A549 (cell line): Measurements from ENCODE around the gene IFIH1.

Source experiments
- EP300 ChIP-seq, 2 experiments: fragments of >200 bp; sonication (Bioruptor Twin); formaldehyde crosslinking; IDR thresholded peaks; 2 replicates in 1 of 2; 3 replicates in 1 of 2; pipeline ENCODE4 v1.6.1; 2016 to 2017
- GATA3 ChIP-seq: IDR thresholded peaks from 2 replicates; pipeline ENCODE4 v1.6.1; 2012; ENCODE audit warnings: borderline replicate concordance
- JUNB ChIP-seq: fragments of >200 bp; sonication (Bioruptor Twin); formaldehyde crosslinking; IDR thresholded peaks from 2 replicates; pipeline ENCODE4 v1.6.1; 2016
- MYC ChIP-seq: IDR thresholded peaks from 2 replicates; pipeline ENCODE4 v1.6.1; 2012; ENCODE audit warnings: mild to moderate bottlenecking, inconsistent platforms, low read length, improper control_type of control experiment, borderline replicate concordance
- POLR2A ChIP-seq: IDR thresholded peaks from 2 replicates; pipeline ENCODE4 v1.6.1; 2012; ENCODE audit warnings: mild to moderate bottlenecking, low read length
- TF ChIP-seq, protein P1 (sequence below): fragments of >200 bp; sonication (Bioruptor Twin); formaldehyde crosslinking; IDR thresholded peaks from 3 replicates; pipeline ENCODE4 v1.5.1; 2016

DNA sequence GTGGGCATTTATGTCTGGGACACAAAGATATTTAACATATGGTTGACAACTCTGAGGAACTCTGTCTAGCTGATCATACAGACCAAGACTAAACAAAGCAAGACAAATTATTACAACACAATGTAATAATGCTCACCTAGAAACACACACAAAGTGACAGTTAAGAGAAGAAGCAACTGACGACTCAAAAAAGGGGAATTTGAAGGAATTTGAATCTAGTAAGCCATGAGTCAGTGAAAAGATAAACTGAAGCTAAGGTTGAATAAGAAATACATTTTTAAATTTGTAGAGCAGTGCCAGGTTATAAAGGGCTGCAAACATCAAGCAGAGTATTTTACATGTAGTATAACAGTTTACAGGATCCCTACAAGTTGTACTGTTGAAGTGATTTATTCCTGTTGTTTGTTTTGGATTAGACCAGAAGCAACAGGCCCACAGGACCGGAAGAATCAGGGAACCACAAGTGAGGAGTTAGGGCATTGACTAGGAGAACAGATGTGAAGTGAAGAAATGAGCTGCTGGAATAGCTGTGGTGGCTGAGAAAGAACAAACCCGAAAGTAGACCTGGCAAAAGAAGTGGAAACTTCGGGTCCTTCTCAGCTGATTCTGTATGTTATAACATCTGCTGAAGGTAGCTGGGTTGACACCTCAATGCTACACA lies 35.6 kb downstream of the IFIH1 start:
- no peak for TF ChIP-seq POLR2A
- TF ChIP-seq EP300 (IDR thresholded peaks at IDR 0.05), result no peak
- TF ChIP-seq JUNB, result no peak
- TF ChIP-seq MYC, result no peak
- TF ChIP-seq, protein P1, sequence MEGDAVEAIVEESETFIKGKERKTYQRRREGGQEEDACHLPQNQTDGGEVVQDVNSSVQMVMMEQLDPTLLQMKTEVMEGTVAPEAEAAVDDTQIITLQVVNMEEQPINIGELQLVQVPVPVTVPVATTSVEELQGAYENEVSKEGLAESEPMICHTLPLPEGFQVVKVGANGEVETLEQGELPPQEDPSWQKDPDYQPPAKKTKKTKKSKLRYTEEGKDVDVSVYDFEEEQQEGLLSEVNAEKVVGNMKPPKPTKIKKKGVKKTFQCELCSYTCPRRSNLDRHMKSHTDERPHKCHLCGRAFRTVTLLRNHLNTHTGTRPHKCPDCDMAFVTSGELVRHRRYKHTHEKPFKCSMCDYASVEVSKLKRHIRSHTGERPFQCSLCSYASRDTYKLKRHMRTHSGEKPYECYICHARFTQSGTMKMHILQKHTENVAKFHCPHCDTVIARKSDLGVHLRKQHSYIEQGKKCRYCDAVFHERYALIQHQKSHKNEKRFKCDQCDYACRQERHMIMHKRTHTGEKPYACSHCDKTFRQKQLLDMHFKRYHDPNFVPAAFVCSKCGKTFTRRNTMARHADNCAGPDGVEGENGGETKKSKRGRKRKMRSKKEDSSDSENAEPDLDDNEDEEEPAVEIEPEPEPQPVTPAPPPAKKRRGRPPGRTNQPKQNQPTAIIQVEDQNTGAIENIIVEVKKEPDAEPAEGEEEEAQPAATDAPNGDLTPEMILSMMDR, result no peak
- no peak for TF ChIP-seq GATA3
